SHP77 (cell line): Measurements from ENCODE around the gene SNX9.
"Not testable (repeated sequence)": the region's sequence is repeated elsewhere in the genome, so short reads cannot be mapped to it uniquely, and the experiment has no call there.

ENCODE experiments used
- DNase-seq, 2 experiments: peaks; one replicate each; lab custom pipeline; 2025; lab: John Stamatoyannopoulos, UW

The SNX9 gene

DNA sequence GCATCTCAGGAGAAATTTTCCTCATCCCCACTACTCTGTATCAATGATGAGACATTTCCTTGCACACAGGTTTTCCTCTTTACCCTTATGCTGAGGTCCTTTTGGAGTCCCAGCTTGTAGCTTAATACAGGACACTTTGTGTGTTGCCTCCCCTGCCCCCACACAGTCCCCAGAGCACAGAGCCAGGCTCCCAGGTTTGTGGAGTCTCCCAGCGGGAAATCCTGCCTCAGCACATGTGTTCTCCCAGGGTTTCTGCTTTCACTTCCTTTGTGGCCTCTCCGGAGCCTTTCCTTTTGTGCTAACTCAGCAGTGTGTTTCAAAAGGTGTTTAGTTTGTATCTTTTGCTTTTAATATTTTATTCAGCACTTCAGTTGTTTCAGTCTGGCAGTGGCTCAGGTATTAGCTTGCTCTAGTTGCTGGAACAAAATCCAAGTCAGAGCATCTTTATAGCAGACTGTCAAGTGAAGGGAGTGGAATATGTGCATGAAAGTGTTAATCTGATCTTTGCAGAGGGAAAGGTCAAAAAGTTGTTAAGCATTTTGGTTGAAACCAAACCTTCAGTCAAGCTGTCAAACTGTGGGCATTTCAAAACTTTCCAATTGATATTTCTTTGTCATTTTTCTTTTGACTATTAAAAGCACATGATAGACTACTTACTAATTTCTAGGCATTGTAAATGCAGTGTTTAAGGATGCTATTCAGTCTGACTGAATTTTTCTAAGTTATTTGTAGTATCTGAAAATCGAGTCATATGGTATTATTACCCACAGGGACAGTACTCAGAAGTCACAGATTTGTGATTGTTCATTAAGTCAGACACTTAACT lies 8.6 kb downstream of the SNX9 start:
- DNase-seq, result no peak

- DNase-seq, result no peak
These were observed 9.4 kb downstream of the SNX9 start for GRCh38 chr6:157832250-157832967.

DNA sequence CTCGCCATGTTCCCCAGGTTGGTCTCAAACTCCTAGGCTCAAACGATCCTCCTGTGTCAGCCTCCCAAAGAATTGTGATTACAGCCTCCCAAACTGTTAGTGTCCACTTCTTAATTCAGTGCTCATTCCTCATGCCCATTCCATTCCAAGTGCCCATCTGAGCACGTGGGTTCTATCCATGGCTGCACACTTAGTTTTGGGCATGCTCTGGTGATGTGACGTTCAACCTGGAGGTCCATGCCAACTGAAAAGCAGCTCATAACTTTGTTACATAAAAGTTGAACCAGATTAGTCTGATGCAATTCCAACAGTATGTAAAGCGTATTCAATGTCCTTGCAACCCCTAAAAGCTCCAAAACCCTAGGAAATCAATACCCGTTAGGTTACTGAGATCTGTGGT lies 11.5 kb downstream of the SNX9 start:
- no peak for DNase-seq

GRCh38 chr6:157838718-157839430 lies 15.8 kb downstream of the SNX9 start:
- no peak for DNase-seq

GRCh38 chr6:157839606-157840005 lies 16.6 kb downstream of the SNX9 start:
- no peak for DNase-seq

GRCh38 chr6:157840261-157840660 lies 17.2 kb downstream of the SNX9 start:
- DNase-seq, result no peak

GRCh38 chr6:157840776-157841175 lies 17.7 kb downstream of the SNX9 start:
- no peak for DNase-seq

DNA sequence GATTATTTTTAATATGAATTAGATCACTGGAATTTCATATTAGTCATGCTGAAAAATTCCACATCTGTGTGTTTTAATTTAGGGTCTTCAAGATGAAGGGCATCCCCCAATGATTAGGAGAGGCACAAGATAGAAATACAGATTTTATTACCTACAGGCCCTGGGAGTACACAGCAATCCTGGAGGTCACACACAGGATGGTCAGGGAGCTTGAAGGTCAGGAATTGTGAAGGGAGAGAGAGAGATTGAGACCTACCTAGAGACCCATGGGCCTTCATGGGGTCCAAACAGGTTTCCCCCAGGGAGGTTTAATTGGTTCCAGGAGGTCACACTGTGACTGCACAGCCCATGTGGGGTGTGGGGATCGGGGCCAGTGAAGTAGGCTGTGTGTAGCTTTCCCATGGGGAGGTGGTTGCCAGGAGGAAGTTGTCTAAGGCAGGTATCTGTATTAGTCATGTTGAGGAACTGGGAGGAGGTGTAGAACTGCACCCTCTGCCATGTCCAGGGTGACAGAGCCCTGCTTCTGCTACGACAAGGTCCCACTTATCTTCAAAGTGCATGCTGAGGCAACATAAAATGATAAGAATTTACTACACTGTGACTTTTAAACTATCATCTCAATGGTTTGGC lies 18.3 kb downstream of the SNX9 start:
- no peak for DNase-seq

DNA sequence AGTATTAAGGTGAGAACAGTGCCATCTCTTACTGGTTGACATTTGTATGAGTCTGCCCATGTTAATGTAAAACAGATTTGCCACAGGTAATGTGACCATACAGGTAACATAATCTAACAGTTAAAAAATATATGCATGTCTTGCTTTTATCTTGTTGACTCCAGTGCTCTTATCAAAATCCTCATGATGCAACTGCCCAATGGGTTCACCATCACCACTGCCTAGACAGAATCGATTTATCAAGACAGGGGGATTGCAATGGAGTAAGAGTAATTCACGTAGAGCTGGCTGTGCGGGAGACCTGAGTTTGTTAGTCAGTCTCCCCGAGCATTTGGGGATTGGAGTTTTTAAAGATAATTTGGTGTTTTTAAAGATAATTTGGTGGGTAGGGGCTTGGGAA lies 19.2 kb downstream of the SNX9 start:
- DNase-seq, result no peak

- DNase-seq, result not testable (repeated sequence)
These were observed 21.1 kb downstream of the SNX9 start for GRCh38 chr6:157844196-157844595.

DNA sequence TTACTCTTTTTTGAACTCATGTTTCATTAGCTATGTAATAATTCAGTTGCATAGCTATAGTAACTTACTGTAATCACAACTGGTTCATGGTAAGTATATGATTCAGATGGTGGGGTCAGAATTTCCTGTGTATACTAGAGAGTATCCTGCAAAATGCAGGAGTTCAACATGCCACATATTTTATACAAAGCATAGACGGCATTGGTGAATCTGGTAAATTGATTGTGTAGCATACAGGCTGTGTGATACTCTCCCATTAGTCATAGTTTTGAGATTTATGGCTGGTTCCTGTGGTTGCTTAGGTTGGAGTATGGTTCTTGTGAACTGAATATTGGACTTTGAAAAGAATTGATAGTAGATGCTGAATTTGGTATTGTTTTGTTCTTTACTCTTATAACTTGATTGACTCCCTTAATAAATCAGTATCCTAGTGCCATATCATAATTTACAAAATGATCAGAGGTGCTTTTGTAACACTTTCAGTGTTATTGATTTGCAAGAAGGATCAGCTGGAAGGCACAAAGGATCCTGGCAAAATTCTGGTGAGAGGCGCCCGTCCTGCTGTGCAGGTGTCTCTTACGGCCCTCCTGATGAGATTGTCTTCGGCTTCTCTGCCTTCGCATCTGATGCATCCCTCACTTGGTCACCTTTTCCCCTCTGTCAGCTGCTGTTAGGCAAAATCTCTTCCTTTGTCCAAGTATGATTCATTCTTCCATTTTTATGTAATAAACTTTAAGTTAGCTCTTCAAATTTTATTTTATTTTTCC lies 22.6 kb downstream of the SNX9 start:
- no peak for DNase-seq

GRCh38 chr6:157847846-157848245 lies 24.8 kb downstream of the SNX9 start:
- DNase-seq, result no peak

DNA sequence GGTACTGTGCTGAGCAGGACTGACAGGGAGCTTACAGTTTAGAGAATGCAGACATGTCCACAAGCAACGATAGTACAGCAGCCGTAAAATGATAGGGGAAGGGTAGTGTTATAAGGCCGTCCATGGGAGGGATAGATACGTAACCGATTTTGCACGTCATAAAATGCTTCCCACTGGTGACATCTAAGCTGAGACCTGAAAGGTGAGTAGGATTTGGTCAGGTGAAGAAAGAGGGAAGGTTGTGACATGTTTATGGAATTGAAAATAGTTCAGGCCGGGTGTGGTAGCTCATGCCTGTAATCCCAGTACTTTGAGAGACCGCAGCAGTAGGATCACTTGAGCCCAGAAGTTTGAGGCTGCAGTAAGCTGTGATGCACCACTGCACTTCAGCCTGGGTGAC lies 25.6 kb downstream of the SNX9 start:
- DNase-seq, result no peak

DNA sequence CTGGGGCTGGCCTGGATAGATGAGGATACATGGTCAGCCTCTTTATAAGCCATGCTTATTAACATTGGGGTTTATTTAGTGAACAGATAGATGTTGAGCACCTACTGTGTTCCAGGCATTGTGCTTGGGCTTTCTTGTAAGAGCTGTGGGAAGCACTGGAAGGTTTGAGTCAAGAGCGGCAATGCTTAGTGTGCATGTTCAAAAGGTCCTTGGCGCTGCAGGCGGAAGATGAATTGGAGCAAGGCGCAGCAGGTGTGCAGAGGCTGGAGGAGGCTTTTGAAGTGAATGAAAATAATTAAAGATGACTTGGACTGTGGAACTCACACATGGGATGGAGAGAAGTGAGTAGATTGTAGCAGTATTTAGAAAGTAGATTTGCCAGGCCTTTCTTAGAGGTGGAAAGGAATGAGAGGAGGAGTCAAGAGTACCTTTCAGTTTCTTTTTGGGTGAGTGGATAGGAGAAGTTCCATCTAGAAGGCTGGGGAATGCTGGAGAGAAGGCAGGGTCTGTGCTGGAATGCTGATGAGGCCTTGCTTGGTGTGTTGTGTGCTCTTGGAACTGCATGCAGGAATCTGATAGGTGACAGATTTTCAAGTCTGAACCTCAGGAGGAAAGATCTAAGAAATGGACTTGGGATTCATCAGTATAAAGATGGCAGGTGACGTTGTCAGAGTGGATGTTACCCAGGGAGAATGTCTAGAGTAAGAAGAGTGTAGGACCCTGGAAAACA lies 26.4 kb downstream of the SNX9 start:
- DNase-seq, result no peak

DNA sequence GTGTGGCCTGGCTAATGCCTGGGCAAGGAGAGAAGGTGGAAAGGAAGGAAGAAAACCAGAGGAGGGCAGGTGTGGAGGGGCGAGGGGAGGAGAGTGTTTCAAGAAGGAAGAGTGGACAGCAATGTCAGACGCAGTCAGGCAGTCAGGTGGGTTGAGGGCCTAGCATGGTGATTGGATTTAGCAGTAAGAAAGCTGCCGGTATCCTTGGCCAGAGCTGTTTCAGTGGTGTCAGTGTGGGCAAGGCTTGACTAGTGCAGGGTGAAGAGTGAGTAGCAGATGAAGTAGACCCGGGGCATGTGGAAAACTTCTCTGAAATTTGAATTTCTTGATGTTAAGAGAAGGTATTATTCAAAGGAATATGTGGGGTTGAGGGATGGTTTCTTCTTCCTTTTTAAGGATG lies 27.0 kb downstream of the SNX9 start:
- no peak for DNase-seq

DNA sequence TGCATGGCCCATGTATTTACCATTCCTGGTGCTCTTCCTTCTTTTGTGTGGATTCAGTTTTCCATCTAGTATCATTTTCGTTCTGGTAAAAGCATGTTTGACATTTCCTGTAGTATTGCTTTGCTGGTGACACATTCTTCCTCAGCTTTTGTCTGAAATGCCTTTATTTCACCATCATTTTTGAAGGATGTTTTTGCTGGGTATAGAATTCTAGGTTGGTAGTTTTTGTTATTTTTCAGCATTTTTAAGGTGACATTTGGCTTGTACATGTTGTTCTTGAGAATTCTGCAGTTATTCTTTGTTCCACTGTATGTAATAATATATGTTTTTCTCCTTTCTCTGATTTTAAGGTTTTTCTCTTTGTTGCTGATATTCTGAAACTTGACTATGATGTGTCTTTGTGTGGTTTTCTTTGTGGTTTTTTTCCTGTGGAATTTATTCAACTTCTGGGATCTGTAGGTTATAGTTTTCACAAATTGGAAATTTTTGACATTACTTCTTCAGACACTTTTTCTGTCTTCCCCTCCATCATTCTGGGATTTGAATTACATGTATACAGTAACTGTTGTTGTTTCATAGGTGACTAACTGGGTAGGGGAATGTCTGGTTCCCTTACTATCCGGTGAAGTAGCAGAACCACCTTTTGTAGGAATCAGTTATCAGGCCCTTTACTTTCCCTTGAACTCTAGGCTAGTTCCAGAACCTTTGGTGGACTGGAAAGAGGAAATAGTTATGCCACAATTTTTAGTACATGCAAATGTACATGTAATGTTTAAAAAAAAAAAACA lies 30.2 kb downstream of the SNX9 start:
- no peak for DNase-seq

GRCh38 chr6:157853902-157854502 lies 31.0 kb downstream of the SNX9 start:
- no peak for DNase-seq

GRCh38 chr6:157855325-157855724 lies 32.3 kb downstream of the SNX9 start:
- no peak for DNase-seq

- not testable (repeated sequence) for DNase-seq
These were observed 32.8 kb downstream of the SNX9 start for GRCh38 chr6:157855804-157856203.

GRCh38 chr6:157858664-157859063 lies 35.6 kb downstream of the SNX9 start:
- not testable (repeated sequence) for DNase-seq
